GM18861 (cell line): ENCODE results near the gene SEMA3F.

Experiments
- ATAC-seq: cut with Tn5 transposase; IDR thresholded peaks from one replicate; pipeline ENCODE4 v1.9.1; 2021; ENCODE audit not compliant: unreplicated experiment

Gene SEMA3F

GRCh38 chr3:50132421-50133282 is 22.5 kb upstream of the SEMA3F start:
- ATAC-seq = no peak

GRCh38 chr3:50133283-50133615 is 21.9 kb upstream of the SEMA3F start:
- no peak for ATAC-seq

- ATAC-seq = no peak
Measured at GRCh38 chr3:50134367-50134766, 20.8 kb upstream of the SEMA3F start.

GRCh38 chr3:50135964-50136363 is 19.2 kb upstream of the SEMA3F start:
- no peak for ATAC-seq

- no peak for ATAC-seq
Measured at GRCh38 chr3:50136714-50137405, 18.3 kb upstream of the SEMA3F start.

- no peak for ATAC-seq
Measured at GRCh38 chr3:50137531-50137930, 17.6 kb upstream of the SEMA3F start.

- no peak for ATAC-seq
Measured at GRCh38 chr3:50138266-50139200, 16.6 kb upstream of the SEMA3F start.

GRCh38 chr3:50139308-50139707 is 15.8 kb upstream of the SEMA3F start:
- no peak for ATAC-seq

- no peak for ATAC-seq
Measured at GRCh38 chr3:50139718-50140423, 15.3 kb upstream of the SEMA3F start.

- ATAC-seq = no peak
Measured at GRCh38 chr3:50140990-50141389, 14.1 kb upstream of the SEMA3F start.

GRCh38 chr3:50146316-50146901 is 8.7 kb upstream of the SEMA3F start:
- no peak for ATAC-seq

- no peak for ATAC-seq
Measured at GRCh38 chr3:50147016-50147415, 8.1 kb upstream of the SEMA3F start.

GRCh38 chr3:50147447-50147846 is 7.7 kb upstream of the SEMA3F start:
- ATAC-seq = no peak

- ATAC-seq = no peak
Measured at GRCh38 chr3:50147861-50148260, 7.3 kb upstream of the SEMA3F start.

- no peak for ATAC-seq
Measured at GRCh38 chr3:50150404-50150750, 4.7 kb upstream of the SEMA3F start.

GRCh38 chr3:50150863-50151686 is 4.0 kb upstream of the SEMA3F start:
- no peak for ATAC-seq

- no peak for ATAC-seq
Measured at GRCh38 chr3:50151728-50152127, 3.4 kb upstream of the SEMA3F start.

GRCh38 chr3:50153782-50154475 is 1.2 kb upstream of the SEMA3F start:
- no peak for ATAC-seq

GRCh38 chr3:50154476-50154839 is 666 bp upstream of the SEMA3F start:
- ATAC-seq = no peak
